ENCODE data around the gene CUX1. TPM values are rescaled to one million over a fixed set of nuclear protein-coding genes. Genes with fewer than 3 reads are reported as not detected.

The CUX1 gene
- total and polyA plus RNA-seq, 2 donors (not counting 1 experiment from before 2014, with no cell fraction given) = 22.7 to 38.1 TPM

GRCh38 chr7:102214477-102215072 lies 397.1 kb downstream of the CUX1 start:
- Histone ChIP-seq H4K20me1 (ENCODE audit: control insufficient read depth, extremely low read depth, insufficient read depth, low read length) (no peaks in the 10 kb centered on the region), H3K36me3 (ENCODE audit: control insufficient read depth, insufficient read depth, low read length) (no peaks in the 10 kb centered on the region), H3K4me3 (replicated peaks in 1 of 4; ENCODE audit: control extremely low read depth in 1 of 4, insufficient read depth in 1 of 4, low read depth in 3 of 4, low read length in 4 of 4) (no peak overlapping the region), H3K27me3 (ENCODE audit: control insufficient read depth, insufficient read depth, low read length) (no peaks in the 10 kb centered on the region), H3K4me1 (ENCODE audit: control insufficient read depth, extremely low read depth, insufficient read depth, low read length) (no peaks in the 10 kb centered on the region), H3K9ac (ENCODE audit: insufficient read depth, low read length) (no peak overlapping the region), H3K4me2 (ENCODE audit: extremely low read depth, insufficient read depth, low read length) (no peak overlapping the region), H2AFZ (ENCODE audit: low read length) (no peak overlapping the region), H3K27ac (ENCODE audit: insufficient read depth, low read length) (no peak overlapping the region), H3K79me2 (ENCODE audit: control insufficient read depth, insufficient read depth, low read length) (no peaks in the 10 kb centered on the region), H3K9me3 (ENCODE audit: control insufficient read depth, insufficient read depth, low read depth, low read length) (no peaks in the 10 kb centered on the region)
- TF ChIP-seq EZH2 (IDR thresholded peaks at IDR 0.05; ENCODE audit: low read length, missing control alignments) (no peak), CTCF (conservative IDR thresholded peaks at IDR 0.05 in 1 of 2, IDR thresholded peaks at IDR 0.05 in 1 of 2; ENCODE audit: low read depth in 1 of 2, low read length in 2 of 2) (no peak)
- no peak for DNase-seq (ENCODE audit: low read depth in 2 of 2)

- Histone ChIP-seq H3K4me3 (replicated peaks in 1 of 4; ENCODE audit: control extremely low read depth in 1 of 4, insufficient read depth in 1 of 4, low read depth in 3 of 4, low read length in 4 of 4) (no peak overlapping the region), H3K4me1 (ENCODE audit: control insufficient read depth, extremely low read depth, insufficient read depth, low read length) (no peaks in the 10 kb centered on the region), H3K4me2 (ENCODE audit: extremely low read depth, insufficient read depth, low read length) (no peak overlapping the region), H3K27me3 (ENCODE audit: control insufficient read depth, insufficient read depth, low read length) (no peaks in the 10 kb centered on the region), H3K9ac (ENCODE audit: insufficient read depth, low read length) (no peak overlapping the region), H2AFZ (ENCODE audit: low read length) (no peak overlapping the region), H4K20me1 (ENCODE audit: control insufficient read depth, extremely low read depth, insufficient read depth, low read length) (no peaks in the 10 kb centered on the region), H3K79me2 (ENCODE audit: control insufficient read depth, insufficient read depth, low read length) (no peaks in the 10 kb centered on the region), H3K9me3 (ENCODE audit: control insufficient read depth, insufficient read depth, low read depth, low read length) (no peaks in the 10 kb centered on the region), H3K36me3 (ENCODE audit: control insufficient read depth, insufficient read depth, low read length) (no peaks in the 10 kb centered on the region), H3K27ac (ENCODE audit: insufficient read depth, low read length) (no peak overlapping the region)
- DNase-seq (ENCODE audit: low read depth in 2 of 2) = no peak
- TF ChIP-seq CTCF (conservative IDR thresholded peaks at IDR 0.05 in 1 of 2, IDR thresholded peaks at IDR 0.05 in 1 of 2; ENCODE audit: low read depth in 1 of 2, low read length in 2 of 2) (no peak), EZH2 (IDR thresholded peaks at IDR 0.05; ENCODE audit: low read length, missing control alignments) (no peak)
These were observed 397.8 kb downstream of the CUX1 start for GRCh38 chr7:102215256-102215655.

DNA sequence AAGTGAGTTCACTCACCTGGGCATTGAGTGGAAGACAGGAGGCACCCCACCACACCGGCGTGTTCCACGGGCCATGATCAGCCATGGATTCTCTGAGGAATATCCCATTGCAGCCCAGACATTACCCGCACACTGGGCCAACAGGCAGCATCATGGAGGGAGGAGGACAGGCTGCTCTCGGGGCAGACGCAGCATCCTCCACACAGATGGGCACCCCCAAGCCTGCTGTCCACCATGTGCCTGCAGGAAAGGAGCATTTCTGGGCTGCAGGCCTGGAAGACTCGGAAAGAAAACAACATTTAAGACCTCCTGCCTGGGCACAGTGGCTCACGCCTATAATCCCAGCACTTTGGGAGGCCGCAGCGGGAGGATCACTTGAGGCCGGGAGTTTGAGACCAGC lies 398.3 kb downstream of the CUX1 start:
- H3K9ac ChIP-seq (ENCODE audit: insufficient read depth, low read length) = no peak overlapping the region
- no peak overlapping the region for H3K4me3 ChIP-seq (replicated peaks in 1 of 4; ENCODE audit: control extremely low read depth in 1 of 4, insufficient read depth in 1 of 4, low read depth in 3 of 4, low read length in 4 of 4)
- no peak overlapping the region for H3K27ac ChIP-seq (ENCODE audit: insufficient read depth, low read length)
- no peaks in the 10 kb centered on the region for H3K36me3 ChIP-seq (ENCODE audit: control insufficient read depth, insufficient read depth, low read length)
- H2AFZ ChIP-seq (ENCODE audit: low read length) = no peak overlapping the region
- H3K79me2 ChIP-seq (ENCODE audit: control insufficient read depth, insufficient read depth, low read length) = no peaks in the 10 kb centered on the region
- no peak for DNase-seq (ENCODE audit: low read depth in 2 of 2)
- no peaks in the 10 kb centered on the region for H3K4me1 ChIP-seq (ENCODE audit: control insufficient read depth, extremely low read depth, insufficient read depth, low read length)
- no peak overlapping the region for H3K4me2 ChIP-seq (ENCODE audit: extremely low read depth, insufficient read depth, low read length)
- H4K20me1 ChIP-seq (ENCODE audit: control insufficient read depth, extremely low read depth, insufficient read depth, low read length) = no peaks in the 10 kb centered on the region
- H3K9me3 ChIP-seq (ENCODE audit: control insufficient read depth, insufficient read depth, low read depth, low read length) = no peaks in the 10 kb centered on the region
- no peak for TF ChIP-seq EZH2 (IDR thresholded peaks at IDR 0.05; ENCODE audit: low read length, missing control alignments)
- no peaks in the 10 kb centered on the region for H3K27me3 ChIP-seq (ENCODE audit: control insufficient read depth, insufficient read depth, low read length)

All from fibroblast of lung (primary cell).